Vagina (tissue), 2 donors: Measurements from ENCODE around the gene JHY. TPM values are rescaled to one million over a fixed set of nuclear protein-coding genes. Genes with fewer than 3 reads are reported as not detected.

Experiments
- DNase-seq, 2 donors: peaks; one replicate each; pipeline ENCODE4 v3.0.0-alpha.2; 2017; ENCODE audit errors: extremely low spot score in 2 of 2
- H3K27ac ChIP-seq: fragments of 200-600 bp; sonication (generic); one replicate; pipeline ENCODE4 v1.5.1; 2019
- H3K27me3 ChIP-seq: fragments of 200-600 bp; sonication (generic); one replicate; pipeline ENCODE4 v1.5.1; 2019
- H3K36me3 ChIP-seq, 2 donors: fragments of 200-600 bp; sonication (generic); one replicate each; pipeline ENCODE4 v1.5.1; 2017 to 2019
- H3K4me1 ChIP-seq: fragments of 200-600 bp; sonication (generic); one replicate; pipeline ENCODE4 v1.5.1; 2019
- H3K4me3 ChIP-seq, 2 donors: fragments of 200-600 bp; sonication (generic); 1 replicate in 1 of 2; 2 replicates in 1 of 2; pipeline ENCODE4 v1.5.1; 2016 to 2019
- H3K9me3 ChIP-seq: fragments of 200-600 bp; sonication (generic); one replicate; pipeline ENCODE4 v1.5.1; 2019
- POLR2A ChIP-seq, 2 donors: fragments of 450-650 bp; IDR thresholded peaks; one replicate each; pipeline ENCODE4 v1.6.1; 2017; ENCODE audit warnings: antibody characterized with exemption in 2 of 2, mild to moderate bottlenecking in 2 of 2, moderate library complexity in 2 of 2
- POLR2AphosphoS5 ChIP-seq, 2 donors: sonication (generic); formaldehyde crosslinking; IDR thresholded peaks; one replicate each; pipeline ENCODE4 v1.9.0; 2017; ENCODE audit warnings: antibody characterized with exemption in 2 of 2, mild to moderate bottlenecking in 2 of 2, low read depth in 1 of 2; ENCODE audit not compliant: insufficient read depth in 1 of 2
- intact Hi-C: fragments of 100-400 bp; cut with DNase I; formaldehyde crosslinking; loops from one replicate; pipeline ENCODE4 v1.15.1; 2023
- total RNA-seq: library from RNA; depleted of rRNA; stranded (reverse); fragments of >200 nt; gene quantifications from one replicate; pipeline ENCODE4 v1.2.3, GENCODE V29; 2016
- TF ChIP-seq, protein P1 (sequence below), 3 experiments: fragments of 450-650 bp in 2 of 3; fragments of 200-600 bp in 1 of 3; sonication (generic) in 1 of 3; IDR thresholded peaks; one replicate each; pipeline ENCODE4 v1.5.1; 2017 to 2019; ENCODE audit warnings: antibody characterized with exemption in 3 of 3, mild to moderate bottlenecking in 2 of 3, moderate library complexity in 2 of 3

The JHY gene
- total RNA-seq, 1 donor from 2014 or later, result 7.6 TPM

DNA sequence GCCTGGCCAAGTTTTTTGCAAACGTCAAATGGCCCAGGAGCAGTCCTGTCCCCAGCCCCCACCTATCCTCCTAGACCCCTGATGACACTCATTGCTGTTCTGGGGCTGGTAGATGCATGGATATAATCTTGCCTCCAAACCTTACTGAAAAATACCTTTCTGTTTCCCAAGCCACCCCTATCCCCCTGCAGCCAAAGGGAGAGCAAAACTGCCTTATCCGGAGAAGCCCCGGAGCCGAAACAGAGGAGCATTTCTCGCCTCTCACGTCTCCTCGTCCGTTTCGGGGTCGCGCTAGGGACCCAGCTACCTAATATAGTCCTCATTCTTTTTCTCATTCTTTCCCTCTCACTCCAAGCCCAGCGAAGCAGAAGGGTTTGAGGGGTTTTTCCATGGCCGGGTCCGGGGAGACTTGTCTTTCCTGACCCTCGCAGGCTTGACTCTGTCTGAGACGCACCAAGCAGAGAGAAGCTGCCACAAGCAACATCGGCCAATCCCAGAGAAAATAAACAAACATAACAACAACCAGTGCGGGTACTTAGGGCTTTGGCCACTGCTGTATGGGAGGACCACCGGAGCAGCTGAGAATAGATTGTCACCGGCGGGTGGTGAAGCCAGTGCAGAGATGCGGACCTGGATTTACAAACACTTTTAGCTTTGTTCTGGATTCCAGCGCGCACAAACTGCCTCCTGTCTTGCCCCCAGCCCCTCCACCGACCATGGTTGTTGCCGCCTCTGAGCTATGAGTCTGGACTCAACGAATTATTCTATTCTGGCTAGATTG lies 97.4 kb downstream of the JHY start:
- no peak overlapping the region for H3K4me3 ChIP-seq
- no peaks in the 10 kb centered on the region for H3K9me3 ChIP-seq
- H3K27ac ChIP-seq, result no peak overlapping the region
- no peaks in the 10 kb centered on the region for H3K36me3 ChIP-seq
- H3K4me1 ChIP-seq, result peaks cover 29% of the 10 kb centered on the region
- intact Hi-C loops, result no loop called here
- H3K27me3 ChIP-seq, result peaks cover 7% of the 10 kb centered on the region
- TF ChIP-seq POLR2AphosphoS5 (IDR thresholded peaks at IDR 0.05; ENCODE audit: insufficient read depth in 1 of 2, low read depth in 1 of 2), result no peak
- no peak for TF ChIP-seq POLR2A (IDR thresholded peaks at IDR 0.05)
- TF ChIP-seq, protein P1, sequence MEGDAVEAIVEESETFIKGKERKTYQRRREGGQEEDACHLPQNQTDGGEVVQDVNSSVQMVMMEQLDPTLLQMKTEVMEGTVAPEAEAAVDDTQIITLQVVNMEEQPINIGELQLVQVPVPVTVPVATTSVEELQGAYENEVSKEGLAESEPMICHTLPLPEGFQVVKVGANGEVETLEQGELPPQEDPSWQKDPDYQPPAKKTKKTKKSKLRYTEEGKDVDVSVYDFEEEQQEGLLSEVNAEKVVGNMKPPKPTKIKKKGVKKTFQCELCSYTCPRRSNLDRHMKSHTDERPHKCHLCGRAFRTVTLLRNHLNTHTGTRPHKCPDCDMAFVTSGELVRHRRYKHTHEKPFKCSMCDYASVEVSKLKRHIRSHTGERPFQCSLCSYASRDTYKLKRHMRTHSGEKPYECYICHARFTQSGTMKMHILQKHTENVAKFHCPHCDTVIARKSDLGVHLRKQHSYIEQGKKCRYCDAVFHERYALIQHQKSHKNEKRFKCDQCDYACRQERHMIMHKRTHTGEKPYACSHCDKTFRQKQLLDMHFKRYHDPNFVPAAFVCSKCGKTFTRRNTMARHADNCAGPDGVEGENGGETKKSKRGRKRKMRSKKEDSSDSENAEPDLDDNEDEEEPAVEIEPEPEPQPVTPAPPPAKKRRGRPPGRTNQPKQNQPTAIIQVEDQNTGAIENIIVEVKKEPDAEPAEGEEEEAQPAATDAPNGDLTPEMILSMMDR (IDR thresholded peaks at IDR 0.05), result no peak
- no peak for DNase-seq

DNA sequence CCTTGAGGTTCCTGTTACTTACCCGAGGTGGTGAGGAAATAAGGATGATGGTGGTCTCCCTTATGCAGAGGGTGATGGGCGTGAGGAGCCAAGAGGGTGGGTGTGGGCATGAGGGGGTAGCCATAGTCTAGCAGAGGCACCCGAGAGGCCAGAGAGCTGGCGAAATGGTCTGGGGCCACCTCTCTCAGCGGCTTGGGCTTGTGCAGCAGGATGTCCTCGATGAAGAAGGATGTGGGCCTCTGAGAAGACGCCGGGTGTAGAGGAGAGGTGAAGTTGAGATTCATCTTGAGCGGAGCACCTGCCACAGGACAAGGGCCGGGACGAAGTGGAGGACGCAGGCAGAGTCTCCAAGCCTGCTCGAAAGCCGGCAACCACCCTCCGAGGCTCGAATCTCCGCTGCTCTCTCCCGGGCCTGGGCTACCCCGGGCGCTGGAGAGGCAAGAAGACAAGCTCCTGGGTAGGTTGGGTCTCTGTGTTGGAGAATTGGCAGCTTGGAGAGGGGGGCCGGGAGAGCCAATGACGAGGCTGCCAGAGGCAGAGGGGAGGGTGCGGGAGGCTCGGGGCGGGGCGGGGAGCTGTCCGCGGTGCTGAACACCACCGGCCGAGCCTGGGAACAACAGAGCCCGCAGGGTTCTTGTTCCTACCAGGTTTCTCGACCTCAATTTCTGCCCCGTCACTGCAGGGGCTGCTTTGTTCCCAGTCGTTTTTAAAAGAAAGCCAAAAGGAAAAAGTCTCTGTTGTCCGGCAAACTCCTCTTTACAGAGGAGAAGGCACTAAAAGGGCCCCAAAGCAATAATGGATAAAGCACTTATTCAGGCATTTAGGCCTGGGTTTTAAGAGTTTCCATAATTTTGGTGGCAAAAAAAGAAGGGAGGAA lies 99.1 kb downstream of the JHY start, which contains the start of gene BSX:
Gene BSX (minus strand): TSS at position 447 of the 877 bp plus-strand sequence. CDS start 163 bp downstream, at position 284.
- intact Hi-C loops, result no loop called here
- no peak for DNase-seq
- TF ChIP-seq POLR2AphosphoS5 (IDR thresholded peaks at IDR 0.05; ENCODE audit: insufficient read depth in 1 of 2, low read depth in 1 of 2), result no peak
- TF ChIP-seq POLR2A (IDR thresholded peaks at IDR 0.05), result no peak
- TF ChIP-seq, protein P1 (IDR thresholded peaks at IDR 0.05), result no peak
- Histone ChIP-seq H3K4me3 (no peak within 1 kb of the TSS), H3K36me3 (no peaks in the 10 kb centered on the region), H3K4me1 (peaks cover 26% of the 10 kb centered on the region), H3K27me3 (peaks cover 4% of the 10 kb centered on the region), H3K27ac (no peak within 1 kb of the TSS), H3K9me3 (no peaks in the 10 kb centered on the region)

DNA sequence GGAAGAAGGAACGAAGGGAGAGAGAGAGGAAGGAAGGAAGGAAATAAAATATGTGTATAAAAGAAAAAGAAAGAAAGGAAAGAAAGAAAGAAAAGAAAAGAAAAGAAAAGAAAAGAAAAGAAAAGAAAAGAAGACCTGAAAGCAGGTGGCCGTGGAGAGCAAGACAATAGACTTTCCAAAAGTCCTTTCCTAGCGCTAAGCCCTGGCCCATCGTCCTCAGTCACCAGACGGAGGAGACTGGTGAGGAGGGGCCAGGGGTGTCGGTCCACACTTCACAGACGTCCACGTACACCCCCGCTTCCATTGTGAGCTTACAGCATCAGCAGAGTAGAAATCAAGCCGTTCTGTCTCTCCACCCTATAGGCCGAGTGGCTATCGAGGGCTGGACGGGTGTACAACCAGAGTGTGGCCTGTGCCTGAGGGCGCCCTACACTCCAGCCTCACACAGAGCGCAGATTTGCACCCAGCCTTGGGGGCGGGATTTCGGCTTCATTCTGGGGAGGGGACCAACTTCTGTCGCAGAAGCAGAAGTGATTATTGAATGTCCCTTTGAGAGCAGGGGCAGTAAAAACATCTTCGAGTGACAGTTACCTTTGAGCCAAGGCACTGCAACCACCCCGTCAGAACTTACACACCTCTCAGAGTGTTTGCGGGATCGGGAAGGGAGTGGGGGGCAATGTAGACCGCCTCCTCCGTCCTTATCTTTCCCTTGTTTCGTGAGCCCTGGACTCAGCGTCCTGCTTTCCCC lies 101.1 kb downstream of the JHY start:
- Histone ChIP-seq H3K27me3 (no peaks in the 10 kb centered on the region), H3K4me1 (peaks cover 11% of the 10 kb centered on the region), H3K9me3 (no peaks in the 10 kb centered on the region), H3K4me3 (peak overlapping the region; percentile 46), H3K27ac (no peak overlapping the region), H3K36me3 (no peaks in the 10 kb centered on the region)
- intact Hi-C loops, result no loop called here
- no peak for DNase-seq
- TF ChIP-seq, protein P1 (IDR thresholded peaks at IDR 0.05), result no peak
- TF ChIP-seq POLR2A (IDR thresholded peaks at IDR 0.05) (no peak), POLR2AphosphoS5 (IDR thresholded peaks at IDR 0.05; ENCODE audit: insufficient read depth in 1 of 2, low read depth in 1 of 2) (no peak)

DNA sequence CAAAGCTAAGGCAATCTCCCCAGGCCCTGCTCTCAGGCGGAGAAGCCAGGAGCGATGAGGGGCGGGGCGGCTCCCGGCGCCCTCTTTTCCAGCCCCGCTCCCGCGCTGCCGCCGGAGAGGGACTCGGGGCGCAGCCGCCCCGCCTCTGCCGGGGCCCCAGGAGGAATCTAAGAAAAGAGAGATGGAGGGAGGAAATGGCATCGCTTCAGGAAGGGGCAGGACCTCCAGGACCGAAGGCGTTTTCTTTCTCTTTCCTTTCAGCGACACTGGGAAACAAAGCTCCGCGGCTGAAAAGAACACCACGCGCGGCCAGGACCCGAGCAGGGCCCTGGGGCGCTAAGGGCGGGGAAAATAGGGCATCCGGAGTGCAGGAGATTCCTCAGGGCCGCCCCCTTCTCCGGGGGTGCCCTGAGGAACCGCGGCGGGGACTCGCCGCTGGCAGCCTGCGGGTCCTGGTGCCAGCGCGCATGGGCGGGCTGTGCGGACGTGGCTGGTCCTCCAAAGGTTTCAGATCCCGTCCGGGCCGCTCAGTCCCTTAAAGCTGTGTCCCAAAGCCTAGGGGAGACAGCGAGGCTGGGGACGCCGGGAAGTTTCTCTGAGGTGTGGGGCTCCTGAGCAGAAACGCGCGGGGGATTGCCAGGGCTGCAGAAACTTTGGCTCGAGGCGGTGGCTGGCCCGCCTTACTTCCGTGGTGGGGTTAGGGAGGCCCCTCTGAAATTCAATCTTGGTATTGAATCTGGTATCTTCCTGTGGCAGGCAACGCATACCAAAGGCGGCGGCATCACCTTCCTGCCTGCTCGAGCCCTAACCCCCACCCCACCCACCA lies 101.8 kb downstream of the JHY start:
- no peaks in the 10 kb centered on the region for H3K36me3 ChIP-seq
- H3K27me3 ChIP-seq, result no peaks in the 10 kb centered on the region
- H3K27ac ChIP-seq, result no peak overlapping the region
- intact Hi-C loops, result no loop called here
- peak overlapping the region; percentile 46 for H3K4me3 ChIP-seq
- TF ChIP-seq, protein P1 (IDR thresholded peaks at IDR 0.05), result no peak
- no peak for TF ChIP-seq POLR2AphosphoS5 (IDR thresholded peaks at IDR 0.05; ENCODE audit: insufficient read depth in 1 of 2, low read depth in 1 of 2)
- no peak for TF ChIP-seq POLR2A (IDR thresholded peaks at IDR 0.05)
- no peaks in the 10 kb centered on the region for H3K9me3 ChIP-seq
- peaks cover 11% of the 10 kb centered on the region for H3K4me1 ChIP-seq
- no peak for DNase-seq
